SK-N-SH treated with all-trans-retinoic acid at 6 μM for 48 hours (cell line): ENCODE results near the gene KNCN.

Source experiments
- ATAC-seq: fragments of 200-7000 bp; cut with Tn5 transposase; 3 replicates; pipeline ENCODE4 v1.9.1; 2020; ENCODE audit warnings: mild to moderate bottlenecking, moderate library complexity
- BACH2 ChIP-seq: fragments of 250-450 bp; sonication (Bioruptor Pico); IDR thresholded peaks from 2 replicates; pipeline ENCODE4 v1.9.0; 2021; ENCODE audit warnings: mild to moderate bottlenecking, borderline replicate concordance
- CREB5 ChIP-seq: fragments of 250-450 bp; sonication (Bioruptor Pico); IDR thresholded peaks from 2 replicates; pipeline ENCODE4 v1.5.1; 2020; ENCODE audit warnings: low read depth, mild to moderate bottlenecking, moderate library complexity
- CSRNP3 ChIP-seq: fragments of 250-450 bp; sonication (Bioruptor Pico); IDR thresholded peaks from 2 replicates; pipeline ENCODE4 v1.5.1; 2021; ENCODE audit warnings: mild to moderate bottlenecking, moderate library complexity
- ESRRG ChIP-seq: fragments of 250-450 bp; sonication (Bioruptor Pico); IDR thresholded peaks from 2 replicates; pipeline ENCODE4 v1.6.1; 2021; ENCODE audit warnings: mild to moderate bottlenecking
- GLIS3 ChIP-seq: fragments of 250-450 bp; sonication (Bioruptor Pico); IDR thresholded peaks from 2 replicates; pipeline ENCODE4 v1.5.0; 2020; ENCODE audit warnings: mild to moderate bottlenecking, moderate library complexity
- ISL1 ChIP-seq: fragments of 250-450 bp; sonication (Bioruptor Pico); IDR thresholded peaks from 2 replicates; pipeline ENCODE4 v2.1.2; 2022; ENCODE audit warnings: mild to moderate bottlenecking, moderate library complexity
- OSR1 ChIP-seq: fragments of 250-450 bp; sonication (Bioruptor Pico); IDR thresholded peaks from 2 replicates; pipeline ENCODE4 v1.8.0; 2022; ENCODE audit warnings: moderate library complexity, mild to moderate bottlenecking, inconsistent platforms
- PATZ1 ChIP-seq: fragments of 250-450 bp; sonication (Bioruptor Pico); IDR thresholded peaks from 2 replicates; pipeline ENCODE4 v1.8.0; 2020; ENCODE audit warnings: mild to moderate bottlenecking, moderate library complexity, borderline replicate concordance
- PPARA ChIP-seq: fragments of 250-450 bp; sonication (Bioruptor Pico); IDR thresholded peaks from 2 replicates; pipeline ENCODE4 v1.5.0; 2020; ENCODE audit warnings: mild to moderate bottlenecking, borderline replicate concordance
- RARB ChIP-seq: fragments of 250-450 bp; sonication (Bioruptor Pico); IDR thresholded peaks from 2 replicates; pipeline ENCODE4 v1.8.0; 2021; ENCODE audit warnings: mild to moderate bottlenecking, moderate library complexity
- TOX ChIP-seq: fragments of 250-450 bp; sonication (Bioruptor Pico); IDR thresholded peaks from 2 replicates; pipeline ENCODE4 v1.8.0; 2021; ENCODE audit warnings: mild to moderate bottlenecking, moderate library complexity, borderline replicate concordance
- TSHZ2 ChIP-seq: fragments of 250-450 bp; sonication (Bioruptor Pico); IDR thresholded peaks from 2 replicates; pipeline ENCODE4 v1.5.0; 2020; ENCODE audit warnings: mild to moderate bottlenecking, moderate library complexity
- ZC3H10 ChIP-seq: fragments of 250-450 bp; sonication (Bioruptor Pico); IDR thresholded peaks from 2 replicates; pipeline ENCODE4 v1.5.1; 2021; ENCODE audit warnings: mild to moderate bottlenecking, moderate library complexity
- ZNF8 ChIP-seq: fragments of 450-650 bp; formaldehyde crosslinking; IDR thresholded peaks from 2 replicates; pipeline ENCODE4 v1.5.0; 2020; ENCODE audit warnings: mild to moderate bottlenecking, moderate library complexity

Gene KNCN

GRCh38 chr1:46592823-46593222 lies 41.4 kb upstream of the KNCN start:
- no peak for ATAC-seq
- TF ChIP-seq GLIS3 (CRISPR knock-in tag) (no peak), PATZ1 (CRISPR knock-in tag) (no peak), CSRNP3 (no peak), OSR1 (CRISPR knock-in tag) (no peak), PPARA (CRISPR knock-in tag) (no peak)

DNA sequence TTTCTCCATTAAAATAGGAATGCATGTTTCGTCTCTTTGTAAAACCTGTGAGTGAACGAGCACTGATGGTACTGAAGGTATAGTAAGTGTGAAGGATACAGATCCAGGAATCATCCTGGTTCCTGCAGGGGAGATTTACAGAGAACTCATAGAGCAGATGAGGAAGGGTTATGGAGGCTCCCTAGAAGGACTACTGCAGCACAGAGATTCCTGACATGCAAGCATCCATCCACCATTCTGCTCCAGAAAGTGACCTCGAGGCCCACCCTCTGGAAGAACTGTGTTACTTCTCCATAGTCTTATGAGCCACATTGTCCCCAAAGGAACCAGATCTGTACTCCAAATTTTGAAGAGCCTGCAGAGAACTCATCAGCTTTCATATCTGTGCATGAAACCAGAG lies 38.1 kb upstream of the KNCN start:
- ATAC-seq = no peak
- TF ChIP-seq CSRNP3 (no peak), ZNF8 (CRISPR knock-in tag) (no peak), TOX (CRISPR knock-in tag) (no peak)

DNA sequence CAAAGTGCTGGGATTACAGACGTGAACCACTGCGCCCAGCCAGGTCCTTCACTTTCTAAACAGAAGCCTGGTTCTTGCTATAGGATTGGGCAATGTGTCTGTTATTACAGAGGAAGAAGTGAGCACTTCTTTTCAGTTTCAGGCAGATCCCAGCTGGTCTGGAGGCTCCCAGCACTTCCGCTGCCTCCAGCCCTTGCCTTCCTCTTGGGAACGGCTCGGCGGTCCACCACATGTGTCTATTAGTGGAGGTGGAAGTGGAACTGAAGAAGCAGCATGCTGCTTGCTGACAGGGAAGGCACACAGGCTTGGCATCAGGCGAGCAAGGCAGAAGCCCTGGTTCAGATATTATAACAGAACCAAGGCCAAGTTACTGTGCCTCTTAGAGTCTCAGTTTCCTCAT lies 35.6 kb upstream of the KNCN start:
- ATAC-seq = no peak
- no peak for TF ChIP-seq RARB

- ATAC-seq = no peak
- TF ChIP-seq OSR1 (CRISPR knock-in tag) (no peak), PATZ1 (CRISPR knock-in tag) (no peak), CREB5 (no peak), ESRRG (no peak), ISL1 (CRISPR knock-in tag) (no peak)
Measured at GRCh38 chr1:46585312-46585938, 34.0 kb upstream of the KNCN start.

DNA sequence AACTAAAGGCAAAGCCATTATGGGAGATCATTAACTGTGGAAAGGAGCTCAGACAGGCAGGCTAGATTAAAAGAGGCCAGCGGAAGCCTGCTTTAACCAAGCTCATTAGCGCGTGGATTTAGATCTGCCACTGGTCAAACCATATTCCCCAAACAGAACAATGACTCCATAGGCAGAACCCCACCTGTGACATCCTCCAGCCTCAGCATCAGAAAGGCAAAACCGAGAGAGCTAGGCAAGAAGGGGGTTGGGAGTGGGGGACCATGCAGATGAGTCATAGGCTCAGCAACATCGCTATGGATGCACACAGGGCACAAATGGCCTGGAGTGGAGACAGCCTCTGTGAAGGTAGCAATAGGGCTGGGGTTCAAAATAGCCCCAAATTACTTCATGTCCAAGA lies 32.0 kb upstream of the KNCN start:
- TF ChIP-seq TOX (CRISPR knock-in tag) = no peak
- no peak for TF ChIP-seq BACH2 (CRISPR knock-in tag)
- no peak for TF ChIP-seq TSHZ2 (CRISPR knock-in tag)
- no peak for TF ChIP-seq ZC3H10 (CRISPR knock-in tag)
- ATAC-seq = no peak
